HG02642 (cell line): ENCODE data around the gene CD48.
"Not testable (repeated sequence)": the region's sequence is repeated elsewhere in the genome, so short reads cannot be mapped to it uniquely, and the experiment has no call there.

Source experiments
- ATAC-seq: cut with Tn5 transposase; IDR thresholded peaks from one replicate; pipeline ENCODE4 v1.9.1; 2021; ENCODE audit warnings: mild to moderate bottlenecking; ENCODE audit not compliant: unreplicated experiment, poor library complexity

The CD48 gene

GRCh38 chr1:160742428-160743127 lies 31.0 kb upstream of the CD48 start:
- no peak for ATAC-seq

- no peak for ATAC-seq
Measured at GRCh38 chr1:160741612-160742348, 30.2 kb upstream of the CD48 start.

- no peak for ATAC-seq
Measured at GRCh38 chr1:160741092-160741501, 29.5 kb upstream of the CD48 start.

- ATAC-seq, result peak; percentile 35
Measured at GRCh38 chr1:160740133-160740688, 28.6 kb upstream of the CD48 start.

- ATAC-seq, result peak; percentile 63
Measured at GRCh38 chr1:160739098-160739511, 27.5 kb upstream of the CD48 start, which contains the start of gene SLAMF7. Gene SLAMF7 (plus strand): TSS chr1:160739247. CDS start chr1:160739302, 55 bp downstream.

GRCh38 chr1:160738271-160738670 lies 26.6 kb upstream of the CD48 start:
- no peak for ATAC-seq

GRCh38 chr1:160734301-160734700 lies 22.7 kb upstream of the CD48 start:
- ATAC-seq, result no peak

GRCh38 chr1:160733898-160734297 lies 22.3 kb upstream of the CD48 start:
- ATAC-seq, result no peak

- ATAC-seq, result peak; percentile 47
Measured at GRCh38 chr1:160731990-160732389, 20.4 kb upstream of the CD48 start.

GRCh38 chr1:160731564-160731963 lies 19.9 kb upstream of the CD48 start:
- ATAC-seq, result not testable (repeated sequence)

GRCh38 chr1:160727316-160727640 lies 15.7 kb upstream of the CD48 start:
- no peak for ATAC-seq

- peak; percentile 71 for ATAC-seq
Measured at GRCh38 chr1:160726498-160727315, 15.1 kb upstream of the CD48 start.

- ATAC-seq, result peak; percentile 20
Measured at GRCh38 chr1:160726114-160726497, 14.5 kb upstream of the CD48 start.

- ATAC-seq, result no peak
Measured at GRCh38 chr1:160724465-160725242, 13.0 kb upstream of the CD48 start.

- no peak for ATAC-seq
Measured at GRCh38 chr1:160723332-160723731, 11.7 kb upstream of the CD48 start.

GRCh38 chr1:160722726-160723125 lies 11.1 kb upstream of the CD48 start:
- no peak for ATAC-seq

GRCh38 chr1:160721473-160721872 lies 9.9 kb upstream of the CD48 start:
- ATAC-seq, result no peak

GRCh38 chr1:160720356-160721085 lies 8.9 kb upstream of the CD48 start:
- no peak for ATAC-seq

GRCh38 chr1:160718210-160718609 lies 6.6 kb upstream of the CD48 start:
- ATAC-seq, result no peak
